ENCODE results near the gene LIPC.

- TF ChIP-seq CTCF (IDR thresholded peaks at IDR 0.05) (no peak), POLR2A (IDR thresholded peaks at IDR 0.05) (no peak), POLR2AphosphoS5 (IDR thresholded peaks at IDR 0.05; ENCODE audit: insufficient read depth in 1 of 2, low read depth in 1 of 2) (no peak)
Measured at GRCh38 chr15:58505581-58505980, 73.8 kb downstream of the LIPC start.
